ENCODE data around the gene CENPP.

DNA sequence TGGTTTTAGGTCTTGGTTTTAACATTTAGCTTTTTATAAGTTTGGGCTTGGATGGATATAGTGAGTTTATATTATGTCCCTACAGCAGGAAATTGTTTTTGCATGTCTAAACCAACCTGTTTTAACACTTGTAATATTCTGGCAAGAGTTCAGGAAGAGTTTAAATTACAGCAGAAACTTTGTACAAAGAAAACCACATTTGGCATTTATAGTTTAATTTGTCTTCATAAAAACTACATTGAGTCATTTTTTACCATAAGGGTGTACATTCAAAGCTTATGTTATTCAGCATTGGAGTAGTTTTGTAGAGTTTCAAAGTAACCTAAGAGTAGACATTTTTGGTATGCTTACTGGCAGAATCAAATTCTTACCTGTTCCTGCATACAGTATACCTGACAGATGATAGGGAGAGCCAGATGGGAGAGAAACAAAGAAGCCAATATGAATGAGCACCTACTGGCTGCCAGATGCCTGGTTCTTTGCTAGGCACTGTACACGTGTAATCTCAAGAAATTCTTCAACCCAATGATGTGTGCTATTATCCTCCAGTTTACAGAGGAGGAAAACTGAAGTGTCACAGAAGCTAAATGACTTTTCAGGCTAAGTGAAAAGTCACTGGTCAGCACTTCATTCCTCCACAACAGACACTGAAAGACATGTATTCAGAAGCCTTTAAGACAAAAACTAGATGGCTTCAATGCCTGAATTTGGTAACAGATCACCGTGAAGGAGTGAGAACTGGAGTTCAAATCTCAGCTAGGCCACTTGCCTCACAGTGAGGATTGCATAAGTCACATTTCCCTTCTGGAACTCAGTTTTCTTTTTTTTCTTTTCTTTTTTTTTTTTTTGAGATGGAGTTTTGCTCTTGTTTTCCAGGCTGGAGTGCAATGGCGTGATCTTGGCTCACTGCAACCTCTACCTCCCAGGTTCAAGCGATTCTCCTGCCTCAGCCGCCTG is 235.9 kb downstream of the CENPP start:
- TF ChIP-seq EZH2phosphoT487 (IDR thresholded peaks at IDR 0.05; ENCODE audit: low read depth): no peak
- TF ChIP-seq, protein P1, sequence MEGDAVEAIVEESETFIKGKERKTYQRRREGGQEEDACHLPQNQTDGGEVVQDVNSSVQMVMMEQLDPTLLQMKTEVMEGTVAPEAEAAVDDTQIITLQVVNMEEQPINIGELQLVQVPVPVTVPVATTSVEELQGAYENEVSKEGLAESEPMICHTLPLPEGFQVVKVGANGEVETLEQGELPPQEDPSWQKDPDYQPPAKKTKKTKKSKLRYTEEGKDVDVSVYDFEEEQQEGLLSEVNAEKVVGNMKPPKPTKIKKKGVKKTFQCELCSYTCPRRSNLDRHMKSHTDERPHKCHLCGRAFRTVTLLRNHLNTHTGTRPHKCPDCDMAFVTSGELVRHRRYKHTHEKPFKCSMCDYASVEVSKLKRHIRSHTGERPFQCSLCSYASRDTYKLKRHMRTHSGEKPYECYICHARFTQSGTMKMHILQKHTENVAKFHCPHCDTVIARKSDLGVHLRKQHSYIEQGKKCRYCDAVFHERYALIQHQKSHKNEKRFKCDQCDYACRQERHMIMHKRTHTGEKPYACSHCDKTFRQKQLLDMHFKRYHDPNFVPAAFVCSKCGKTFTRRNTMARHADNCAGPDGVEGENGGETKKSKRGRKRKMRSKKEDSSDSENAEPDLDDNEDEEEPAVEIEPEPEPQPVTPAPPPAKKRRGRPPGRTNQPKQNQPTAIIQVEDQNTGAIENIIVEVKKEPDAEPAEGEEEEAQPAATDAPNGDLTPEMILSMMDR (IDR thresholded peaks at IDR 0.05; ENCODE audit: low read depth, low read length): no peak
